ENCODE measurements around the gene CDH23. TPM values are rescaled to one million over a fixed set of nuclear protein-coding genes. Genes with fewer than 3 reads are reported as not detected.

CDH23 gene
- total and polyA plus RNA-seq, 2 donors (not counting 1 experiment from before 2014, with no cell fraction given), result 0.37 to 0.89 TPM

DNA sequence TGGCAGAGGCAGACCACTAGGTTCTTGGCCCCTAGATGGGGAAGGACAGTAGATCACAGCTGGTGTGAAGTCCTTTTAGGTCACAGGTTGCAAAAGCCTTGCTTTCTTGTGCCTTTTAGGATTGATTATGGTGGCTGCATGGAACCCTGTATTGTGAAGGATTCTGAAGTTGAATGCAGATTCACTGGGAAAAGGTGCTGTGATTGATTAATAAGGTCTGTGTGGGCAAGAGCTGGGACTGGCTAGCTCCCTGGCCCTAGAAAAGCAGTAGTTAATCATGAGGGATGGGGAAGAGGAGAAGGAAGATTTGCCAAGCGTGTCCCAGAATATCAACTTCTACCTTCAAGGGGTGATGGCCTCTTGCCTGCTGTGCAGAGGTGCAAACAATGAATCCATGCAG, 105.5 kb downstream of the CDH23 start:
- H2AFZ ChIP-seq (ENCODE audit: insufficient read depth, low read depth, low read length, poor library complexity, severe bottlenecking), result no peak overlapping the region
- no peak overlapping the region for H3K4me2 ChIP-seq (replicated peaks; ENCODE audit: low read depth, low read length, poor library complexity, severe bottlenecking)
- TF ChIP-seq, protein P1, sequence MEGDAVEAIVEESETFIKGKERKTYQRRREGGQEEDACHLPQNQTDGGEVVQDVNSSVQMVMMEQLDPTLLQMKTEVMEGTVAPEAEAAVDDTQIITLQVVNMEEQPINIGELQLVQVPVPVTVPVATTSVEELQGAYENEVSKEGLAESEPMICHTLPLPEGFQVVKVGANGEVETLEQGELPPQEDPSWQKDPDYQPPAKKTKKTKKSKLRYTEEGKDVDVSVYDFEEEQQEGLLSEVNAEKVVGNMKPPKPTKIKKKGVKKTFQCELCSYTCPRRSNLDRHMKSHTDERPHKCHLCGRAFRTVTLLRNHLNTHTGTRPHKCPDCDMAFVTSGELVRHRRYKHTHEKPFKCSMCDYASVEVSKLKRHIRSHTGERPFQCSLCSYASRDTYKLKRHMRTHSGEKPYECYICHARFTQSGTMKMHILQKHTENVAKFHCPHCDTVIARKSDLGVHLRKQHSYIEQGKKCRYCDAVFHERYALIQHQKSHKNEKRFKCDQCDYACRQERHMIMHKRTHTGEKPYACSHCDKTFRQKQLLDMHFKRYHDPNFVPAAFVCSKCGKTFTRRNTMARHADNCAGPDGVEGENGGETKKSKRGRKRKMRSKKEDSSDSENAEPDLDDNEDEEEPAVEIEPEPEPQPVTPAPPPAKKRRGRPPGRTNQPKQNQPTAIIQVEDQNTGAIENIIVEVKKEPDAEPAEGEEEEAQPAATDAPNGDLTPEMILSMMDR (IDR thresholded peaks at IDR 0.05), result no peak
- no peak for TF ChIP-seq EZH2 (IDR thresholded peaks at IDR 0.05; ENCODE audit: borderline replicate concordance, insufficient read depth, low read depth, low read length, poor library complexity, severe bottlenecking)
- DNase-seq (no peak), ATAC-seq (ENCODE audit: low read depth) (no peak)
- WGBS (ENCODE audit: insufficient coverage), result no CpG with 5 or more reads among the region's 1 CpG
- H3K36me3 ChIP-seq (replicated peaks in 1 of 2; ENCODE audit: control extremely low read depth in 1 of 2, control insufficient read depth in 1 of 2, extremely low read depth in 1 of 2, insufficient read depth in 2 of 2, low read length in 1 of 2), result no peaks in the 10 kb centered on the region
- no peak overlapping the region for H3K4me3 ChIP-seq (ENCODE audit: control extremely low read depth in 1 of 5, extremely low read depth in 1 of 5, insufficient read depth in 1 of 5, low read depth in 2 of 5, low read length in 4 of 5)
- peaks cover 22% of the 10 kb centered on the region for H3K27me3 Mint-ChIP-seq
- peaks cover 3% of the 10 kb centered on the region for H3K4me1 Mint-ChIP-seq
- H3K27ac Mint-ChIP-seq, result no peak overlapping the region
- H3K79me2 ChIP-seq (ENCODE audit: control insufficient read depth, insufficient read depth, low read length), result no peaks in the 10 kb centered on the region
- ChIA-PET POLR2A (no interaction called here), CTCF (no interaction called here)
- intact Hi-C loops (cut with micrococcal nuclease), result no loop called here
- H3K9ac ChIP-seq (ENCODE audit: low read length), result no peak overlapping the region
- no peaks in the 10 kb centered on the region for H4K20me1 ChIP-seq (ENCODE audit: control insufficient read depth, insufficient read depth, low read length, poor library complexity, severe bottlenecking)
- no peaks in the 10 kb centered on the region for H3K9me3 Mint-ChIP-seq (ENCODE audit: insufficient read depth)
- no peak overlapping the region for H3K4me3 Mint-ChIP-seq
- H3K4me1 ChIP-seq (ENCODE audit: control insufficient read depth in 2 of 2, insufficient read depth in 2 of 2, low read length in 2 of 2), result no peaks in the 10 kb centered on the region
- H3K27ac ChIP-seq (ENCODE audit: low read length in 2 of 2), result no peak overlapping the region
- peaks cover 0 to 4% (median 0%) of the 10 kb centered on the region in 4 experiments for H3K27me3 ChIP-seq (replicated peaks in 1 of 4; ENCODE audit: control extremely low read depth in 1 of 4, control insufficient read depth in 3 of 4, insufficient read depth in 4 of 4, low read length in 3 of 4)
- H3K9me3 ChIP-seq (ENCODE audit: control extremely low read depth in 1 of 3, control insufficient read depth in 2 of 3, insufficient read depth in 1 of 3, low read length in 2 of 3), result peaks cover 0 to 2% (median 0%) of the 10 kb centered on the region in 3 donors

DNA sequence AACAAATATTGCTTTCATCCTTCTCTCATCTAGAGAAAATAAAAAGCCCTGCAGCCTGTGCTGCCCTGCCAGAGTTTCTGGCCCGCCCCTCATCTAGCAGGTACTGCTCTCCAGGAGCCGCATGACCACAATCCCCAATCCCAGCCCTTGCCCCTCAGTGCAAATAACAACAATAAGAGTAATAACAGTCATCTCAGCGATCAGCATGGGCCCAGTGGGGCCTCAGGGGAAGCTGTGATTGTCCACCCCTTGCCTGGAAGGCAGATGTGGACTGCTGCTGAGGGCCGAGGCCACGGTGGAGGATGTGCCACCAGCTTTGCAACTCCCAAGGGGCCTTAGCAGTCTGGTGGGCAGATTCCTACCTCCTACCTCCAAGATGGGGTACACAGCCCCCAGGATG, 106.1 kb downstream of the CDH23 start:
- Histone ChIP-seq H3K27ac (ENCODE audit: low read length in 2 of 2) (no peak overlapping the region), H3K27me3 (replicated peaks in 1 of 4; ENCODE audit: control extremely low read depth in 1 of 4, control insufficient read depth in 3 of 4, insufficient read depth in 4 of 4, low read length in 3 of 4) (peaks cover 0 to 4% (median 0%) of the 10 kb centered on the region in 4 experiments), H3K4me2 (replicated peaks; ENCODE audit: low read depth, low read length, poor library complexity, severe bottlenecking) (no peak overlapping the region), H3K4me1 (ENCODE audit: control insufficient read depth in 2 of 2, insufficient read depth in 2 of 2, low read length in 2 of 2) (no peaks in the 10 kb centered on the region), H3K36me3 (replicated peaks in 1 of 2; ENCODE audit: control extremely low read depth in 1 of 2, control insufficient read depth in 1 of 2, extremely low read depth in 1 of 2, insufficient read depth in 2 of 2, low read length in 1 of 2) (no peaks in the 10 kb centered on the region), H3K79me2 (ENCODE audit: control insufficient read depth, insufficient read depth, low read length) (no peaks in the 10 kb centered on the region), H4K20me1 (ENCODE audit: control insufficient read depth, insufficient read depth, low read length, poor library complexity, severe bottlenecking) (no peaks in the 10 kb centered on the region), H3K9ac (ENCODE audit: low read length) (no peak overlapping the region), H3K4me3 (ENCODE audit: control extremely low read depth in 1 of 5, extremely low read depth in 1 of 5, insufficient read depth in 1 of 5, low read depth in 2 of 5, low read length in 4 of 5) (no peak overlapping the region), H2AFZ (ENCODE audit: insufficient read depth, low read depth, low read length, poor library complexity, severe bottlenecking) (no peak overlapping the region), H3K9me3 (ENCODE audit: control extremely low read depth in 1 of 3, control insufficient read depth in 2 of 3, insufficient read depth in 1 of 3, low read length in 2 of 3) (peaks cover 0 to 2% (median 0%) of the 10 kb centered on the region in 3 donors)
- ChIA-PET CTCF (no interaction called here), POLR2A (no interaction called here)
- DNase-seq (no peak), ATAC-seq (ENCODE audit: low read depth) (no peak)
- H3K27ac Mint-ChIP-seq, result no peak overlapping the region
- no peak overlapping the region for H3K4me3 Mint-ChIP-seq
- WGBS (ENCODE audit: insufficient coverage), result 75% methylated on average over 4 of the region's 5 CpGs
- H3K4me1 Mint-ChIP-seq, result peaks cover 3% of the 10 kb centered on the region
- TF ChIP-seq, protein P1 (IDR thresholded peaks at IDR 0.05), result no peak
- TF ChIP-seq EZH2 (IDR thresholded peaks at IDR 0.05; ENCODE audit: borderline replicate concordance, insufficient read depth, low read depth, low read length, poor library complexity, severe bottlenecking), result no peak
- H3K27me3 Mint-ChIP-seq, result peaks cover 22% of the 10 kb centered on the region
- H3K9me3 Mint-ChIP-seq (ENCODE audit: insufficient read depth), result no peaks in the 10 kb centered on the region
- intact Hi-C loops (cut with micrococcal nuclease), result no loop called here
